K562 (cell line): ENCODE results near the gene LMO2. TPM values are rescaled to one million over a fixed set of nuclear protein-coding genes. Genes with fewer than 3 reads are reported as not detected.
A peak's percentile ranks its signal among the peaks of the same experiment; 100 is the strongest.

Experiments
- ATAC-seq: fragments of 200-7000 bp; cut with Tn5 transposase; 3 replicates; pipeline ENCODE4 v1.9.1; 2020; ENCODE audit warnings: moderate library complexity
- BruUV-seq: library from RNA; stranded (reverse); fragments of 400-500 nt; replicated peaks from 2 replicates; lab custom pipeline; 2021; lab: Mats Ljungman, UMichigan
- CTCF ChIA-PET: fragments of 300-600 bp; formaldehyde crosslinking; extraction: SDS; loops from one replicate; lab custom pipeline; 2021; ENCODE audit warnings: low intra/inter-chr PET ratio; lab: Yijun Ruan, JAX
- POLR2A ChIA-PET: fragments of 300-600, 350-650 bp; sonication (Branson Sonifier 250); formaldehyde crosslinking; extraction: SDS; loops from one replicate; lab custom pipeline; 2021; ENCODE audit warnings: antibody characterized with exemption, inconsistent platforms; lab: Yijun Ruan, JAX
- DNase-seq, 4 experiments: peaks; one replicate each; pipeline versions ENCODE4 v3.0.0 to v3.0.0-alpha.2; 2011 to 2018; ENCODE audit warnings: low spot score in 3 of 4, mixed read lengths in 3 of 4; ENCODE audit errors: extremely low read depth in 1 of 4
- FAIRE-seq: peaks from 2 replicates; lab custom pipeline; 2011; peaks lifted over from hg19 to GRCh38; lab: Jason Lieb, UNC
- H2AFZ ChIP-seq: 2 replicates; pipeline ENCODE4 v1.6.0; 2011; ENCODE audit warnings: low read depth, low read length, control low read depth, inconsistent platforms
- H3K27ac ChIP-seq: fragments of 200-600 bp; 3 replicates; pipeline ENCODE4 v1.8.0; 2011; ENCODE audit warnings: low read depth, mild to moderate bottlenecking, control low read depth, inconsistent platforms, low read length, moderate library complexity, mixed read lengths; ENCODE audit errors: extremely low read depth
- H3K27me3 ChIP-seq, 2 experiments: fragments of 300-600 bp in 1 of 2; 2 replicates in 1 of 2; 3 replicates in 1 of 2; pipeline versions ENCODE4 v1.6.0 to v1.8.0; 2011; ENCODE audit warnings: inconsistent platforms in 2 of 2, low read length in 2 of 2, mild to moderate bottlenecking in 1 of 2, mixed read lengths in 1 of 2, moderate library complexity in 1 of 2; ENCODE audit not compliant: control insufficient read depth in 2 of 2, insufficient read depth in 2 of 2
- H3K36me3 ChIP-seq: fragments of 300-600 bp; 3 replicates; pipeline ENCODE4 v1.8.0; 2011; ENCODE audit warnings: mild to moderate bottlenecking, low read length, inconsistent platforms; ENCODE audit not compliant: control insufficient read depth, insufficient read depth
- H3K4me1 ChIP-seq, 2 experiments: fragments of 200-600 bp in 1 of 2; replicated peaks in 1 of 2; 2 replicates in 1 of 2; 3 replicates in 1 of 2; pipeline versions ENCODE4 v1.5.1 to v1.8.0; 2011; ENCODE audit warnings: inconsistent platforms in 2 of 2, low read length in 2 of 2, mild to moderate bottlenecking in 1 of 2, mixed read lengths in 1 of 2, moderate library complexity in 1 of 2; ENCODE audit not compliant: control insufficient read depth in 2 of 2, insufficient read depth in 2 of 2
- H3K4me2 ChIP-seq: 2 replicates; pipeline ENCODE4 v1.6.1; 2011; ENCODE audit warnings: low read length, control low read depth, inconsistent platforms, mixed read lengths; ENCODE audit not compliant: insufficient read depth
- H3K4me3 ChIP-seq: fragments of 200-600 bp; sonication (generic), shearing (Covaris generic); 2 replicates; pipeline ENCODE4 v1.5.1; 2016; ENCODE audit warnings: control low read depth, inconsistent platforms
- H3K79me2 ChIP-seq: fragments of 200-600 bp; 3 replicates; pipeline ENCODE4 v1.8.0; 2011; ENCODE audit warnings: low read length, inconsistent platforms; ENCODE audit not compliant: control insufficient read depth, insufficient read depth
- H3K9ac ChIP-seq, 2 experiments: 2 replicates each; pipeline versions ENCODE4 v1.6.0 to v1.6.1; 2011; ENCODE audit warnings: low read depth in 2 of 2, low read length in 2 of 2, control low read depth in 1 of 2, inconsistent platforms in 1 of 2, mild to moderate bottlenecking in 1 of 2, mixed read lengths in 1 of 2; ENCODE audit not compliant: insufficient read depth in 1 of 2
- H3K9me1 ChIP-seq: one replicate; pipeline ENCODE4 v1.6.0; 2011; ENCODE audit warnings: inconsistent platforms, mild to moderate bottlenecking, low read length, moderate library complexity; ENCODE audit not compliant: control insufficient read depth, insufficient read depth
- H3K9me3 ChIP-seq: replicated peaks from 2 replicates; pipeline ENCODE4 v1.5.1; 2011; ENCODE audit warnings: low read depth, low read length, inconsistent platforms; ENCODE audit not compliant: control insufficient read depth, insufficient read depth
- H4K20me1 ChIP-seq: replicated peaks from 2 replicates; pipeline ENCODE4 v1.6.1; 2011; ENCODE audit warnings: low read length, inconsistent platforms, mixed read lengths; ENCODE audit not compliant: control insufficient read depth, insufficient read depth
- CEBPB ChIP-seq: fragments of 450-650 bp; IDR thresholded peaks from 2 replicates; pipeline ENCODE4 v1.6.1; 2016; ENCODE audit warnings: missing genetic modification characterization, missing compliant biosample characterization
- CEBPG ChIP-seq, 3 experiments: fragments of 200-800 bp in 1 of 3; sonication (Bioruptor generic) in 1 of 3; sonication (generic) in 1 of 3; formaldehyde crosslinking in 1 of 3; IDR thresholded peaks in 2 of 3; conservative IDR thresholded peaks in 1 of 3; 2 replicates each; pipeline versions ENCODE4 v1.6.1 to v1.8.0; 2016 to 2022; ENCODE audit warnings: missing compliant biosample characterization in 2 of 3, missing genetic modification characterization in 2 of 3, mild to moderate bottlenecking in 1 of 3, missing genetic modification reagents in 1 of 3
- CXXC5 ChIP-seq: fragments of 250-450 bp; sonication (Bioruptor Pico); IDR thresholded peaks from 2 replicates; pipeline ENCODE4 v1.8.0; 2022; ENCODE audit warnings: inconsistent platforms, mild to moderate bottlenecking, moderate library complexity
- GABPA ChIP-seq: fragments of 200-800 bp; sonication (Bioruptor generic); conservative IDR thresholded peaks from 2 replicates; pipeline ENCODE4 v1.6.1; 2016; ENCODE audit warnings: low read depth, missing genetic modification characterization, missing compliant biosample characterization
- GTF2A2 ChIP-seq: IDR thresholded peaks from 2 replicates; pipeline ENCODE4 v1.6.1; 2016; ENCODE audit warnings: mild to moderate bottlenecking, missing genetic modification characterization, missing compliant biosample characterization
- HCFC1 ChIP-seq: IDR thresholded peaks from 2 replicates; pipeline ENCODE4 v1.6.1; 2012; ENCODE audit warnings: low read depth, low read length, improper control_type of control experiment
- HOMEZ ChIP-seq: fragments of 250-450 bp; sonication (Bioruptor Pico); IDR thresholded peaks from 2 replicates; pipeline ENCODE4 v1.4.0; 2020; ENCODE audit warnings: mild to moderate bottlenecking, moderate library complexity
- KAT7 ChIP-seq: sonication (generic); formaldehyde crosslinking; IDR thresholded peaks from 2 replicates; pipeline ENCODE4 v1.8.0; 2022; ENCODE audit warnings: missing genetic modification reagents, mild to moderate bottlenecking, borderline replicate concordance
- KLF10 ChIP-seq: fragments of 250-450 bp; sonication (Bioruptor Pico); IDR thresholded peaks from 2 replicates; pipeline ENCODE4 v1.6.1; 2021; ENCODE audit warnings: matching md5 sums
- PRMT5 ChIP-seq: sonication (generic); formaldehyde crosslinking; IDR thresholded peaks from 2 replicates; pipeline ENCODE4 v1.5.0; 2020; ENCODE audit warnings: missing genetic modification reagents
- PURB ChIP-seq: sonication (generic); formaldehyde crosslinking; IDR thresholded peaks from 2 replicates; pipeline ENCODE4 v1.9.0; 2021; ENCODE audit warnings: low read depth, mild to moderate bottlenecking, missing genetic modification reagents
- RBM39 ChIP-seq: fragments of 200-400 bp; formaldehyde crosslinking; optimal IDR thresholded peaks from 2 replicates; pipeline ENCODE3; 2018; ENCODE audit warnings: low read depth, low read length
- SIX5 ChIP-seq, 2 experiments: IDR thresholded peaks; 2 replicates each; pipeline ENCODE4 v1.6.1; 2011; ENCODE audit warnings: low read length in 2 of 2, borderline replicate concordance in 1 of 2, low read depth in 1 of 2, mild to moderate bottlenecking in 1 of 2, moderate library complexity in 1 of 2; ENCODE audit not compliant: insufficient read depth in 1 of 2
- ZBTB33 ChIP-seq: sonication (generic); formaldehyde crosslinking; IDR thresholded peaks from 2 replicates; pipeline ENCODE4 v1.8.1; 2023; ENCODE audit warnings: mild to moderate bottlenecking, missing genetic modification reagents
- ZKSCAN8 ChIP-seq: fragments of 200-800 bp; sonication (Bioruptor generic); IDR thresholded peaks from 2 replicates; pipeline ENCODE4 v1.6.1; 2016; ENCODE audit warnings: missing genetic modification characterization, missing compliant biosample characterization
- ZNF121 ChIP-seq: sonication (generic); formaldehyde crosslinking; conservative IDR thresholded peaks from 2 replicates; pipeline ENCODE4 v1.8.0; 2022; ENCODE audit warnings: missing genetic modification reagents
- ZNF143 ChIP-seq: sonication (generic); formaldehyde crosslinking; IDR thresholded peaks from 2 replicates; pipeline ENCODE4 v1.9.0; 2022; ENCODE audit warnings: mild to moderate bottlenecking, missing genetic modification reagents
- ZNF263 ChIP-seq: sonication (generic); formaldehyde crosslinking; IDR thresholded peaks from 2 replicates; pipeline ENCODE4 v1.8.0; 2022; ENCODE audit warnings: mild to moderate bottlenecking, missing genetic modification reagents, borderline replicate concordance
- ZNF354B ChIP-seq: fragments of 250-450 bp; sonication (Bioruptor Pico); IDR thresholded peaks from 2 replicates; pipeline ENCODE4 v1.4.0; 2020
- WGBS: fragments of 100-300 bp; shearing (Covaris generic); methylation state at CpG from one replicate; pipeline ENCODE4 v1.1.6; 2016; ENCODE audit warnings: low coverage, mixed read lengths; ENCODE audit not compliant: insufficient coverage; ENCODE audit errors: missing lambda C conversion rate; 5-methylcytosine and 5-hydroxymethylcytosine counted together
- in situ Hi-C: fragments of 300-500 bp; cut with MboI; formaldehyde crosslinking; loops from 4 replicates; pipeline ENCODE4 v1.15.0; 2018; ENCODE audit warnings: inconsistent platforms, mixed read lengths
- intact Hi-C: fragments of 100-400 bp; cut with micrococcal nuclease; formaldehyde crosslinking; loops from 2 replicates; pipeline ENCODE4 v1.14.2; 2022
- polyA plus RNA-seq, 8 experiments: library from polyadenylated mRNA; depleted of rRNA in 4 of 8; stranded (reverse) in 5 of 8; unstranded in 3 of 8; fragments of >200 nt; fragmentation: Nextera tagmentation in 2 of 8; fragmentation: Illumina TruSeq in 1 of 8; extraction: Ambion mirVana in 2 of 8; extraction: Trizol in 1 of 8; gene quantifications; 2 replicates each; pipeline versions ENCODE4 v1.2.1 to v1.2.3, GENCODE V29; 2011 to 2014; ENCODE audit warnings: inconsistent platforms in 1 of 8, missing spikeins in 1 of 8
- total RNA-seq, 7 experiments: library from RNA; depleted of rRNA in 6 of 7; stranded (reverse); fragments of >200 nt in 6 of 7; fragmentation: Illumina TruSeq in 2 of 7; extraction: Trizol in 2 of 7; gene quantifications; 2 replicates each; pipeline versions ENCODE4 v1.2.1 to v1.2.3, GENCODE V29; 2011 to 2021; ENCODE audit warnings: low replicate concordance in 1 of 7

Gene LMO2
- total and polyA plus RNA-seq, 9 of the 15 experiments (the other 6 are each of a cell fraction or from before 2014, with no cell fraction given) = 6.9 to 126 (median 91.5) TPM

GRCh38 chr11:33930317-33931021, 38.6 kb upstream of the LMO2 start:
- Histone ChIP-seq H3K4me1 (peaks cover 7 to 48% of the 10 kb centered on the region in 2 experiments; a peak in 4 of 5 replicates), H3K9me1 (no peaks in the 10 kb centered on the region), H3K4me2 (no peak overlapping the region), H3K27ac (peak overlapping the region; percentile 33; the same call in 1 of the 3 replicates), H3K9me3 (peaks cover 17% of the 10 kb centered on the region), H2AFZ (peak overlapping the region; percentile 84), H4K20me1 (no peaks in the 10 kb centered on the region), H3K27me3 (no peaks in the 10 kb centered on the region), H3K4me3 (no peak overlapping the region), H3K79me2 (no peaks in the 10 kb centered on the region), H3K9ac (no peak overlapping the region), H3K36me3 (no peaks in the 10 kb centered on the region)
- intact Hi-C loops = no loop called here
- DNase-seq = no peak
- 61% methylated on average over 7 of the region's 7 CpGs for whole genome bisulfite sequencing
- CTCF ChIA-PET = no interaction called here
- no peak for ATAC-seq
- no TSS peak for BruUV-seq
- in situ Hi-C loops = no loop called here
- POLR2A ChIA-PET = interaction anchor here (1.1 to 1.5 kb wide), 2 partner anchors 11 to 22 kb away, joined by 3 read pairs; no protein-coding TSS in a partner anchor
- no peak for FAIRE-seq
- TF ChIP-seq ZNF121 (CRISPR knock-in tag) = no peak
- no peak for TF ChIP-seq GTF2A2 (tag)
- no peak for TF ChIP-seq RBM39
- TF ChIP-seq ZNF143 = no peak
- TF ChIP-seq SIX5 (IDR thresholded peaks at IDR 0.05; ENCODE audit: borderline replicate concordance in 1 of 2, insufficient read depth in 1 of 2, low read depth in 1 of 2, low read length in 2 of 2) = no peak
- TF ChIP-seq PURB (CRISPR knock-in tag) = no peak
- TF ChIP-seq CEBPB (tag) = peak; percentile 83
- no peak for TF ChIP-seq HCFC1
- no peak for TF ChIP-seq CEBPG (CRISPR knock-in tag; IDR thresholded peaks at IDR 0.05)
- TF ChIP-seq CEBPG (tag; conservative IDR thresholded peaks at IDR 0.05 in 1 of 2, IDR thresholded peaks at IDR 0.05 in 1 of 2) = peak; percentile 22 to 62; a peak in 2 of 4 replicates
- 0 out of 2 replicates have a peak, but pooled peaks have one; percentile 37 for TF ChIP-seq ZKSCAN8 (CRISPR knock-in tag)
- no peak for TF ChIP-seq KLF10 (CRISPR knock-in tag)
- TF ChIP-seq KAT7 (CRISPR knock-in tag) = no peak
- TF ChIP-seq ZNF263 = no peak
- TF ChIP-seq ZNF354B (CRISPR knock-in tag) = no peak
- no peak for TF ChIP-seq HOMEZ
- peak; percentile 95 for TF ChIP-seq ZBTB33
- peak; percentile 55 for TF ChIP-seq GABPA
- TF ChIP-seq CXXC5 (CRISPR knock-in tag) = 0 out of 2 replicates have a peak, but pooled peaks have one; percentile 5
- TF ChIP-seq PRMT5 = no peak
